ENCODE data around the gene ZNF580.

Gene ZNF580

GRCh38 chr19:55599842-55600661 is 40.8 kb upstream of the ZNF580 start, which contains the start of gene ZNF524:
ZNF524 (plus strand) TSS chr19:55600288; CDS start chr19:55602113, 1,825 bp downstream.
- H3K4me1 ChIP-seq (ENCODE audit: insufficient read depth, low read length), result peaks cover 23% of the 10 kb centered on the region
- H3K27ac ChIP-seq (ENCODE audit: low read depth, low read length), result peak within 1 kb of the TSS; percentile 99
- H3K36me3 ChIP-seq (ENCODE audit: insufficient read depth, low read length), result peaks cover 20% of the 10 kb centered on the region
- H3K4me3 ChIP-seq (ENCODE audit: low read depth in 1 of 2, low read length in 2 of 2), result peak within 1 kb of the TSS; percentile 91 to 95
- no peaks in the 10 kb centered on the region for H3K9me3 ChIP-seq (ENCODE audit: low read length)
- peak within 1 kb of the TSS; percentile 61 for H3K9ac ChIP-seq (ENCODE audit: low read length)
- no peaks in the 10 kb centered on the region for H3K27me3 ChIP-seq (ENCODE audit: control insufficient read depth in 1 of 2, insufficient read depth in 2 of 2, low read length in 2 of 2)

DNA sequence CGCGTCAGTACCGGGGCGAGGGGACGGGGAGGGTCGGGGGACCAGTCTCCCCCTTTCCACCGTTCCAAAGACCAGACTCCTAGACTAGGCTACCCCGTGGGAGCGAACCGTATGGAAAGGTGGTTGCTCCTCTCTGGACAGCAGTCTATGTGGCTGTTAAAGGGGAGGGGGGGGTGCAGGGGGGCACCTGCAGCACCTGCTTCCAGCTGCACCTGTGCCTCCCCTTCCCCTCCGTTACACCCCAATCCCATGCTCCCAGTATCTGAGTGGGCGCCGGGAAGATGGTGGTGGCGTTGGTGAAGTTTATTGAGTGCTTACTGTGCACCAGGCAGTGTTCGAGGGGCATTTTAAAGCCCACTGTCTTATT is 40.2 kb upstream of the ZNF580 start:
- Histone ChIP-seq H3K36me3 (ENCODE audit: insufficient read depth, low read length) (peaks cover 14% of the 10 kb centered on the region), H3K4me3 (ENCODE audit: low read depth in 1 of 2, low read length in 2 of 2) (peak overlapping the region; percentile 91 to 95), H3K27ac (ENCODE audit: low read depth, low read length) (peak overlapping the region; percentile 99), H3K27me3 (ENCODE audit: control insufficient read depth in 1 of 2, insufficient read depth in 2 of 2, low read length in 2 of 2) (no peaks in the 10 kb centered on the region), H3K9ac (ENCODE audit: low read length) (peak overlapping the region; percentile 49), H3K9me3 (ENCODE audit: low read length) (no peaks in the 10 kb centered on the region), H3K4me1 (ENCODE audit: insufficient read depth, low read length) (peaks cover 23% of the 10 kb centered on the region)

GRCh38 chr19:55601084-55601483 is 39.7 kb upstream of the ZNF580 start:
- Histone ChIP-seq H3K36me3 (ENCODE audit: insufficient read depth, low read length) (peaks cover 9% of the 10 kb centered on the region), H3K9me3 (ENCODE audit: low read length) (no peaks in the 10 kb centered on the region), H3K4me3 (ENCODE audit: low read depth in 1 of 2, low read length in 2 of 2) (peak overlapping the region; percentile 91 to 95), H3K27ac (ENCODE audit: low read depth, low read length) (peak overlapping the region; percentile 99), H3K9ac (ENCODE audit: low read length) (peak overlapping the region; percentile 49), H3K27me3 (ENCODE audit: control insufficient read depth in 1 of 2, insufficient read depth in 2 of 2, low read length in 2 of 2) (no peaks in the 10 kb centered on the region), H3K4me1 (ENCODE audit: insufficient read depth, low read length) (peaks cover 23% of the 10 kb centered on the region)

GRCh38 chr19:55602104-55603001 is 38.4 kb upstream of the ZNF580 start:
- Histone ChIP-seq H3K9ac (ENCODE audit: low read length) (no peak overlapping the region), H3K4me3 (ENCODE audit: low read depth in 1 of 2, low read length in 2 of 2) (no peak overlapping the region), H3K27me3 (ENCODE audit: control insufficient read depth in 1 of 2, insufficient read depth in 2 of 2, low read length in 2 of 2) (no peaks in the 10 kb centered on the region), H3K4me1 (ENCODE audit: insufficient read depth, low read length) (peaks cover 36% of the 10 kb centered on the region), H3K36me3 (ENCODE audit: insufficient read depth, low read length) (peaks cover 6% of the 10 kb centered on the region), H3K9me3 (ENCODE audit: low read length) (no peaks in the 10 kb centered on the region), H3K27ac (ENCODE audit: low read depth, low read length) (peak overlapping the region; percentile 21)

DNA sequence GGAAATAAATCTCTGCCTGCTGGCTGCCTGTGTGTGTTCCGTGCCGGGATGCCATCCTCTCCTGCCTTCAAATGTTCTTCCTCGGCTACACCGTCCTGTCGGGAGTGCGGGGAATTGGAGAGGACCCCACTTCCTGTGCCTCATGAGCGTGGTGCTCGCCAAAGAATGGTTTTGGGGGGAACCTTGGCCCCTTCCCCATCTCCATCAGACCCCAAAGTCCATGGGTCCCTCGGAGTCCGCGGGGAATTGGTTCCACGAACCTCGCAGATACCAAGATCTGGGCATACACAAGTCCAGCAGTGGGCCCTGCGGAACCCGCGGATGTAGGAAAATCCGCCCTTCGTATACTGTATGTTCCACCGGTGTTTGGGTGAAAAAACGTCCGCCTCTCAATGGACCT is 37.7 kb upstream of the ZNF580 start:
- no peak overlapping the region for H3K27ac ChIP-seq (ENCODE audit: low read depth, low read length)
- peaks cover 35% of the 10 kb centered on the region for H3K4me1 ChIP-seq (ENCODE audit: insufficient read depth, low read length)
- no peaks in the 10 kb centered on the region for H3K27me3 ChIP-seq (ENCODE audit: control insufficient read depth in 1 of 2, insufficient read depth in 2 of 2, low read length in 2 of 2)
- no peak overlapping the region for H3K9ac ChIP-seq (ENCODE audit: low read length)
- H3K9me3 ChIP-seq (ENCODE audit: low read length), result no peaks in the 10 kb centered on the region
- H3K36me3 ChIP-seq (ENCODE audit: insufficient read depth, low read length), result peaks cover 6% of the 10 kb centered on the region
- no peak overlapping the region for H3K4me3 ChIP-seq (ENCODE audit: low read depth in 1 of 2, low read length in 2 of 2)

DNA sequence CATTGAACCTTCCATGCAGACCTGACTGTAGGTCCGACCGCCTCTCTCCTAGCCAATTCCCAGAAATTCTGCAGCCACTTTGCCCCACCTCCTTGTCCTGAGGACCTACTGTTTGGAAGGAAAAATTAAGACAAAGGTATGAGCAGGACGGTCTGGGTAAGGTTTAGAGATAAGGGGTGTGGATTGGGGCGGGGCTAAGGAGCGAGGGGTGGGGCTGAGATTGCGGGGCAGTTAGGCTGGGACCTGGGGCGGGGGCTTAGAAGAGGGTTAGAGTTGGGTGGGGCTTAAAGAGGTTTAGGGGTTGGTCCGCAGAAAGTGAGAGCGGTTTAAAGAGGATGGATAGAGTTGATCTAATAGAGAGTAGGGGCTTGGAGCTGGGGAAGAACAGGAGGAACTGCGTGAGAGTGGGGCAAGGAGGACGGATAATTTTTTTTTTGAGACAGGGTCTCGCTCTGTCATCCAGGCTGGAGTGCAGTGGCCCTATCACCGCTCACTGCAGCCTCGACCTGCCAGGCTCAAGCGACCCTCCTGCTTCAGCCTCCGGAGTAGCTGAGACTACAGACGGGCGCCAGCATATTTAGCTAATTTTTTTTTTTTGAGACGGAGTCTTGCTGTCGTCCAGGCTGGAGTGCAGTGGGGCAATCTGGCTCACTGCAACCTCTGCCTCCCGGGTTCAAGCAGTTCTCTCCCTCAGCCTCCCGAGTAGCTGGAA is 37.1 kb upstream of the ZNF580 start:
- H3K4me3 ChIP-seq (ENCODE audit: low read depth in 1 of 2, low read length in 2 of 2), result no peak overlapping the region
- peaks cover 29% of the 10 kb centered on the region for H3K4me1 ChIP-seq (ENCODE audit: insufficient read depth, low read length)

GRCh38 chr19:55605207-55605636 is 35.6 kb upstream of the ZNF580 start:
- H3K9ac ChIP-seq (ENCODE audit: low read length), result no peak overlapping the region
- peaks cover 6% of the 10 kb centered on the region for H3K36me3 ChIP-seq (ENCODE audit: insufficient read depth, low read length)
- peak overlapping the region; percentile 93 for H3K27ac ChIP-seq (ENCODE audit: low read depth, low read length)
- no peaks in the 10 kb centered on the region for H3K9me3 ChIP-seq (ENCODE audit: low read length)
- H3K4me1 ChIP-seq (ENCODE audit: insufficient read depth, low read length), result peaks cover 28% of the 10 kb centered on the region
- peak overlapping the region; percentile 27 to 86 for H3K4me3 ChIP-seq (ENCODE audit: low read depth in 1 of 2, low read length in 2 of 2)
- no peaks in the 10 kb centered on the region for H3K27me3 ChIP-seq (ENCODE audit: control insufficient read depth in 1 of 2, insufficient read depth in 2 of 2, low read length in 2 of 2)

More for the DNA sequence above, 37.1 kb upstream of the ZNF580 start:
- Histone ChIP-seq H3K9ac (ENCODE audit: low read length) (no peak overlapping the region), H3K9me3 (ENCODE audit: low read length) (no peaks in the 10 kb centered on the region), H3K27me3 (ENCODE audit: control insufficient read depth in 1 of 2, insufficient read depth in 2 of 2, low read length in 2 of 2) (no peaks in the 10 kb centered on the region), H3K36me3 (ENCODE audit: insufficient read depth, low read length) (peaks cover 6% of the 10 kb centered on the region), H3K27ac (ENCODE audit: low read depth, low read length) (peak overlapping the region; percentile 93)

GRCh38 chr19:55605637-55606470 is 34.9 kb upstream of the ZNF580 start, which contains the start of gene ZNF865:
ZNF865 (plus strand) TSS chr19:55605647; CDS start chr19:55613619, 7,972 bp downstream.
- Histone ChIP-seq H3K4me1 (ENCODE audit: insufficient read depth, low read length) (peaks cover 25% of the 10 kb centered on the region), H3K36me3 (ENCODE audit: insufficient read depth, low read length) (peaks cover 6% of the 10 kb centered on the region), H3K27ac (ENCODE audit: low read depth, low read length) (peak within 1 kb of the TSS; percentile 93), H3K9me3 (ENCODE audit: low read length) (no peaks in the 10 kb centered on the region), H3K27me3 (ENCODE audit: control insufficient read depth in 1 of 2, insufficient read depth in 2 of 2, low read length in 2 of 2) (no peaks in the 10 kb centered on the region), H3K4me3 (ENCODE audit: low read depth in 1 of 2, low read length in 2 of 2) (peak within 1 kb of the TSS; percentile 66 to 86), H3K9ac (ENCODE audit: low read length) (peak within 1 kb of the TSS; percentile 65)

- Histone ChIP-seq H3K9ac (ENCODE audit: low read length) (peak overlapping the region; percentile 65), H3K27me3 (ENCODE audit: control insufficient read depth in 1 of 2, insufficient read depth in 2 of 2, low read length in 2 of 2) (no peaks in the 10 kb centered on the region), H3K9me3 (ENCODE audit: low read length) (no peaks in the 10 kb centered on the region), H3K4me3 (ENCODE audit: low read depth in 1 of 2, low read length in 2 of 2) (peak overlapping the region in 1 of 2 donors; percentile 86), H3K4me1 (ENCODE audit: insufficient read depth, low read length) (peaks cover 23% of the 10 kb centered on the region), H3K27ac (ENCODE audit: low read depth, low read length) (peak overlapping the region; percentile 20), H3K36me3 (ENCODE audit: insufficient read depth, low read length) (peaks cover 6% of the 10 kb centered on the region)
These were observed 34.4 kb upstream of the ZNF580 start for GRCh38 chr19:55606471-55606787.

GRCh38 chr19:55606817-55607216 is 34.0 kb upstream of the ZNF580 start:
- Histone ChIP-seq H3K9ac (ENCODE audit: low read length) (peak overlapping the region; percentile 65), H3K9me3 (ENCODE audit: low read length) (no peaks in the 10 kb centered on the region), H3K4me1 (ENCODE audit: insufficient read depth, low read length) (peaks cover 25% of the 10 kb centered on the region), H3K4me3 (ENCODE audit: low read depth in 1 of 2, low read length in 2 of 2) (peak overlapping the region in 1 of 2 donors; percentile 86), H3K27me3 (ENCODE audit: control insufficient read depth in 1 of 2, insufficient read depth in 2 of 2, low read length in 2 of 2) (no peaks in the 10 kb centered on the region), H3K36me3 (ENCODE audit: insufficient read depth, low read length) (peaks cover 6% of the 10 kb centered on the region), H3K27ac (ENCODE audit: low read depth, low read length) (no peak overlapping the region)

All from muscle layer of colon (tissue), 2 donors.